Measurements from ENCODE around the gene KBTBD2.
"Not testable (repeated sequence)": the region's sequence is repeated elsewhere in the genome, so short reads cannot be mapped to it uniquely, and the experiment has no call there.

KBTBD2 gene

DNA sequence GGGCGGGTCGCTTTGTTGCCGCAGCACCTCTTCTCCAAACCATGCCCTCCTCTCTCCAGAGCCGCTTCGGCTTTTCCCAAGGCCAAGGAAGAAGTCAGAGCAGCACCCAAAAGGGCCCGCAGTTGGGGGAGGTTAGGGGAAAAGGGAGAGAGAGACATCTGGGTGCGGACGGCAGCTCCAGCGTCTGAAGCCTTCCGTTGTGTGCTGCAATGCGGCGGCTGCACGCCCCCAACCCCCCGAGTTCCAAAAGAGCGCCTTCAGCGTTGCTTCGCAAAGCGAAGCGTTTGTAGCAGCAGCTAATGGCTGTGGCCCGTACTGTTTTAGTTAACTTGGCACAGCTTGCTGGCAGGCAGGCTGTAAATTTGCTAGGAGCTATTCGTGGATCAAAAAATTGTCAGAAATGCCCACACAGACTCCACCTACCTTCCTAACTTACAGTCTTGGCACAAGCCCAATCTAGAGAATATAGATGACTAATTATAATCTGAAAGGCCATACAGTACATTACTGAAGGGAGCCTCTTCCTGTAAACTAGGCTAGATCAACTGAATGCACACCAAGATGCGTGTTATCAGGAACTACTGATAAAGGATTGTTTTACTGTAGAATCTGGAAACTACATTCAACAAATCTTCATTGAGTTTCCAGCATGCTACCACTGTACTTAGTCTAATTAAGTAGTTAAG lies 1.1 kb upstream of the KBTBD2 start:
- FAIRE-seq = no peak

DNA sequence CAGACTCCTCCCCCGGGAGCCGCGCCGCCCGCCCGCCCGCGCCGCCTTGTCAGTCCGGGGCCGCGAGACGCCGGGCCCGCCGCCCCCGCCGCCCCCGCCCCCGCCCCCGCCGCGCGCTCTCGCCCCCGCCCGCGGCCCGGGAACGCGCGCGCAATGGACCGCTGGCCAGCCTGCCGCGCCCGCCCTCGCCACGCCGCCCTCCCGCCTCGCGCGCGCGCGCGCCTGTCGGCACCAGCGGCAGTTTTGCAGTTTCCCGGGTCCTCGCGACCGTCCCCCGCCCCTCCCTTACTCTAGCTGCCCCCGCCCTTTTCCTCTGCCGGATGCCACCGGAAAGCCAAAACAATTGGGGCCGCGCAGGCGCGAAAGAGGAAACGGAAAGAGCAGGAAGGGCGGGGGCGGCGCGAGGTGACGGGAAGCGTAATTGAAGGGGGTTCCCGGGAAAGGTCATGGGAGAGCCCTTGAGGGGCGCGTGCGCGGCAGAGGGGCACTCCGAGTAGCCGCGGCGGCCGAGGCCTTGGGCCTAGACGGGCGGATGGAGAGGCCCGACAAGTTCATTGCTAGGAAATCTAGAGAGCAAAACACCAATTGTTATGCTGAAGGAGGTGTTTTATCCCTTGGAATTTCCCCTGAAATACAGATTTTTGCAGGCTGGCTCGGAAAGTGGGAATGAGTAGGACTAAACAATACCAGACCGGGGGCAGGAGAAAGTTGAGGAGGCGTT lies 400 bp upstream of the KBTBD2 start:
- FAIRE-seq = no peak

- no peak for FAIRE-seq
Observed at GRCh38 chr7:32890793-32891042, 842 bp downstream of the KBTBD2 start.

DNA sequence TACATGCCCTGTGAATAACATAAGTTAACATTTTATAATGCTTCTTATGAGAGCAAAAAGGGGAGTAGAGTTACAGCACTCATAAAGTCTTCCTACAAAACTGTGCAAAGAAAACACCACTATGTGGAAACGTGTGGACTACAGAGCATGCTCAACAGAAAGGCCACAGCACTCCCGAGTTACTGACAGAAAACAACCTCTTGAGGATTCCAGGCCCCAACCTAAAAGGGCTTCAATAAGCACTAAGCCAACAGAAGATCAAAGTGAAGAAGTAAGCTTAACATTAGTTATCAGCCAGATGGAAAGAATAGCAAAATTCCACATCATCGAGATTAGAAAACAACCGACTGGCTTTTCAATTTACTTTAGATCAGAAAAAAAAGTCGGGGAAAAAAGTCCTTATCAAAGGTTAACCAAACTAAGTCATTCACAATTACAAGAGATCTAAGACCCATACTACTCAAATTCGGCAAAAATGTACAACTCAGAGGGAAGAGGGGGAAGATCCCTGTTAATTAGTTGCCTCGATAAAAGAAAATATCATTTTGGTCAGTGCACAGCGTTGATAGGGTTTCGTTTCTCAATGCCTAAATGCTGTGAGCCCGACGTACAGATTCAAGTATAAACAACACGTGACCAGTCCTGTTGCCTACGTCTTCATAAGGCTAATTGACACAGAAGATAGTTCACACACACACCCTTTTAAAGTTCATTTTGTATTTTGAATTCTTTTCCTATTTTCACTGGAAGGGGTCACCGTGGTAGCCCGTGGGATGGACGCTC lies 1.4 kb downstream of the KBTBD2 start:
- FAIRE-seq = no peak

- FAIRE-seq = no peak
Observed at GRCh38 chr7:32888505-32888904, 3.1 kb downstream of the KBTBD2 start.

GRCh38 chr7:32887395-32887794 lies 4.2 kb downstream of the KBTBD2 start:
- FAIRE-seq = no peak

DNA sequence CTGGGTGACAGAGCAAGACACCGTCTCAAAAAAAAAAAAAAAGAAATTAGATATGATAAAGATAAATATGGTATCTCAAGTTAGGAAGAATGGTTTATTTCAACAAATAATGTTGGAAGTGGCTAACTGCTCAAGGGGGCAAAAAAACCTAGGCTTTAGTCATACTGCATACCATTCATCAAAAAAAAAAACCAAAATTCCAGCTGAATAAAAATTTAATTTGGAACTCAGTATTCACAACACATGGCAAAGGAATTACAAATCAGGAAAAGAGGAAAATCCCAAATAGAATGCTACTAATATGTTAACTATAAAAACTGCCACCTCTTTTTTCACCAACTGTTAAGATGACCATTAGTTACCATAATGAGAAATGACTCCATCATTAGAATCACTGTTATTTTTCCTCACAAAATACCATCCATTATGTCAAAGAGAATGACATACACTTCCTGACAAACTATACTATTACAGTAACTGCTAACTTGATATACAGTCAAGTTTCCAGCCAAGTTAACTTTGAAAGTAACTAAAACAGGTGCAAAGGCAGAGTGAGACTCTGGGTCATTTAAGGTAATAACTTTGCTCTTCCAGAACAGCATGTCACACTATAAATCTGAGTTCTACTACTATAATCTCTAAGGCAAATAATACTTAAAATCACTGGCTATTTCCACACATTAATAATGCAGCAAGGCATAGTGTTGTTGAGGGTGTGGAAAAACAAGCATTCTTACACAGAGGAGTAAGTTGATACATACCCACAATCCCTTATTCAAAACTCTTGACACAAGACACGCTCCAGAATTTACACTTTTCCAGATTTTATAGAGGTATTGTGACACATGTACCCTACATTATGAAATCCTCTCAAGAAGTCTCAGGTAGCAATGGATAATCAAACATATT lies 10.2 kb downstream of the KBTBD2 start:
- FAIRE-seq = no peak

DNA sequence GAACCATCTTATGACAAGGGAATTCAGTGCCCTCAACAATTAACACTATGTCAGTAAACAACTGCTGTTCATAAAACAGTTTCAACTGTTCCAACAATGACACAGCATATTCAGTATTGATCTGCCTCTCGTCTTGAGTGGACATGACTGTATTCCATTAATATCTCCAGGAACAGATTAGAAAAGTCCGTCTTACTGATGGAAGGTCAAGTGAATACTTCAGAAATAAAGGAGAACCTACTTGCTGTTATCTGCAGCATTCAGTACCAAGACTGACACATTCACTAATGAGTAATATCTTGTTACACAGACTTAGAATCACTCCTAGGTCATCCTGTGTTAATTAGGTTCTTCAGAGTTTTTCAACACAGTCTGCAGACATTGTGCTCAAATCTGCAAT lies 12.1 kb downstream of the KBTBD2 start:
- FAIRE-seq = no peak

DNA sequence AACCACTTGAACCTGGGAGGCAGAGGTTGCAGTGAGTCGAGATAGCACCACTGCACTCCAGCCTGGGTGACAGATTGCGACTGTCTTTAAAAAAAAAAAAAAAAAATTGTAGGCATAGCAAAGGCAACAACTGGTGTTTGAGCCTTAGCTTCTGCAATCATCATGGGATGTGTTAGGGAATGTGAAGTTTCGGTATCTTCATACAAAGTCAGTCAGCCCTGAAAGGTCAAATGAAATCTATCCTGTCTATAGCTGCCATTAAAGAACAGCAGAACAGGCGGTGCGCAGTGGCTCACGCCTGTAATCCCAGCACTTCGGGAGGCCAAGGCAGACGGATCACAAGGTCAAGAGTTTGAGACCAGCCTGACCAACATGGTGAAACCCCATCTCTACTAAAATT lies 13.5 kb downstream of the KBTBD2 start:
- not testable (repeated sequence) for FAIRE-seq

- FAIRE-seq = no peak
Observed at GRCh38 chr7:32872421-32872820, 19.1 kb downstream of the KBTBD2 start.

DNA sequence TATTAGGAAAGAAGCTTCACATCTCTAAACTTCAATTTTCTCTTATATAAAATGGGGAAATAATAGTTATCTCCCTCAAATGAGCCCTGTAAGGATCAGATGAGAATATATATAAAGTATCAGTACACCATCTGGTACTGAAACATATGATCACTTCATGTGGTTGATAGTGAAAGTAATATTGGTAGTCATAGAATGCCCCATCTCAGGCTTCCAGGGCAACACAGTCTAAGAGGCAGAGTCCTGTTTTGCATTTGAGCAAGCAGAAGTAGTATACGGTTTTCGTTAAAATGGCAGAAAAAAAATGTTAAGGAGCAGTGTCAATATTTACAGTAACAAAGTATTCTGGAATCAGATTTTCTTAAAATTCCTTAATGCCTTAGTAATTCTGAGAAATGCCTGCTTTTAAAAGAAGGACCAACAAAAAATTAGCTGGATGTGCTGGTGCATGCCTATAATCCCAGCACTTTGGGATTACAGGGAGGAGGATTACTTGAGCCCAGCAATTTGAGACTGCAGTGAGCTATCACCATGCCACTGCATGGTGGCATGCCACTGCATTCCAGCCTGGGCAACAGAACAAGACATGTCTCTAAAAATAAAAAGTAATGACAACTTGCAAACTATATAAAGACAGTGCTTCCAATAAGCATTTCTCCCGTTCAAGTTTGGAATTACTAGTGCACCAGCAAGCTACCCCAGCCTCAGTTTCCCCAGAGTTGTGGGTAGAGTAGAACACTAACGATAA lies 19.8 kb downstream of the KBTBD2 start:
- no peak for FAIRE-seq

DNA sequence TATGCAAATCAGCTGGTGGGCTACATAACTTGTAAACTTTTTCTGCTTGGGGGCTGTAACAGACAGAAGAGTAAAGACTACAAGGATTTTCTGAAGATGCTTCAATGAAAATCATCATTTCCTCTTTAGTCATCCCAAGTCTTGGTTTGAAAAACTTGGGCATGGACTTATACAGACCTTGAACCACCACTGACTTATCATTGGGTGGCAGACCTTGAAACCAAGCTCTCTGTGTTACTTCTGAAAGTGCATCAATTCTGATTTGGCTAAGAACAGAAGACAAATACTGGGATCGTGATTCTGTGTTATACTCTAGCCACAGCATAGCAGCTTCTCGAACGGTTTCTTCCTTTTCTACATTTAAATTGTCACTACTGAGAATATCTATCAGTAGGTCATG lies 21.3 kb downstream of the KBTBD2 start:
- no peak for FAIRE-seq

DNA sequence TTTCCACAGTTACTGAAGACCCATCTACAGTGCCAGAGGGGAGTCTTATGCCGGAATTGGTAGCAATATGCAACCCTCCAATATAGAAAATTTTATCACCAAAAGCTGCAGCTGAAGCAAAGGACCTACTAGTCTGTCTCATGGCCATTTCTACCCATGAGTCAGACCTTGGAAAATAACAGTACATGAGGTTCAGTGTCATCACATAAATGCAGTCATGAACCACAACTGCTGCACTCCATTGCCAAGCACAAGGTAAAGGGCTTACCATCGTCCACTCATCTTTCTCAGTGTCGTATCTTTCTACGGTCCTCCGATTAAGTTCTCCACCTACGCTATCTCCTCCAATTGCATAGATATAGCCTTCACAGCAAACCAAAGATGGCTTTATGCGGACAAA lies 21.8 kb downstream of the KBTBD2 start:
- FAIRE-seq = no peak

DNA sequence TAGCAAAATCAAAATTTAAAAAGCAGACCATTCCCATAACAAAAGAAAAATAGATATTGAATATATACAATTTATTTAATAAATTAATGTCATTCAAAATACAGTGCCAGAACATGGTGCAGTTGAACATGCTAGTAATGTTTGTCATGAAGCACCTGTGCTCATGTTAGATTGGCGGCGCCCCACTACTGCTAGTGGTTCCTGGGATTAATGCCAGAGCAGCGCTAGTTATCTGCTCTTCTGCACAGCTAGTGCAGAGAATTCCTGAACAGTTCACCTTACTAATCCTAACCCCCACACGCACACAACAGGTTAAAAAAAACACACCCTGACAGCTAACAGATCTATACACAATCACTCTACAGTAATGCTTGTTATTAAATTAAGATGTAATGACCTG lies 23.4 kb downstream of the KBTBD2 start:
- no peak for FAIRE-seq

GRCh38 chr7:32865448-32866030 lies 26.0 kb downstream of the KBTBD2 start:
- FAIRE-seq = no peak

GRCh38 chr7:32863872-32864271 lies 27.7 kb downstream of the KBTBD2 start:
- not testable (repeated sequence) for FAIRE-seq

DNA sequence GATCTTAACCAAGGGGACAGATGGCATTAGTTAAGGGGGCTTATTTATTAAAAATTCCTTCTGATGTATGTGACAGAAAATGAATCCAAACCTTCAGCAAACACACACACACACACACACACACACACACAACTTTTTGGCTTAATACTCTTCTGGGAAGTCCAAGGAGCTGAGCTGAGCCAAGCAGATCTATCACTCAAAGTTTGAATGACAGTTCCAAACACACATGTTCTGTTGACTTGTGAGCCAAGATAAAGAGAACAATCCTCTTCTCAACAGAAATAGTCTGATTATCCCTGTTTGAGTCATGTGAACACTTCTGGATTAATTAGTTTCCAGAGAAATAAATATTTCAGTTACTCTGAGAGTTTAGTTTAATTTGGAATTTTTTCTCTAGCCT lies 31.5 kb downstream of the KBTBD2 start:
- no peak for FAIRE-seq

DNA sequence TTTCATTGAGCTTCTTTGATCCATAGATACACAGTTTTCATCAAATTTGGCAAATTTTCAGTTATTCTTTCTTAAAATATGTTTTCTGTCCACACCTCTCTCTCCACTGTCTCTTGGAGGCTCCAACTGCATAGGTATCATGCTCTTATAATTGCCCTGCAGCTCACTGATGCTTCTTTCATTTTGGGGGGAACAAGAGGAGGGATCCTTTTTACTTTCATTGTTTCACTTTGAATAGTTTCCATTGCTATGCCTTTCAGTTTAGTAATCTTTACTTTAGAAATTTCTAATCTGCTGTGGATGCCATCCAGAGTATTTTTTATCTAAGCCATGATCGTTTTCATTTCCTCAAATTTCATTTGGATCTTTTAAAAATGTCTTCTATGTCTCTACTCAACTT lies 32.9 kb downstream of the KBTBD2 start:
- no peak for FAIRE-seq

DNA sequence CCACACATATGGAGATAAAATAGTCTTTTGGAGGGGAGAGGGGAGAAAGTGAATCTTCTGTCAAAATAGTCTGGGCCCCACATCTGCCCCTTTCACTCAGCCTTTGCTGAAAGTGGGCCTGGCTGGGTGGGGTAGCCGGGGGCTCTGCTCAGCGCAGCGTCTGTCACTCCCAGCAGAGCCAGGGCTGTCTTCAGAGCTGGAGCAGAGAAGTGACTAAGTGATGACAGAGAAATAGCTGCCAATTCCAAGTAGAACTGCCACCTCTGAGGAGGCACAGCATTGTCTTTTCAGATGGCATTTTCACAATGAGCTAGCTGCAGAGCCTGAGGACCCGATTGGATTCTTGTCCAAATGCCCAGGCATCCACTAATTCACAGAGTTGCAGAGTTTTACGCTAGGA lies 34.5 kb downstream of the KBTBD2 start:
- not testable (repeated sequence) for FAIRE-seq

GRCh38 chr7:32855837-32856775 lies 35.5 kb downstream of the KBTBD2 start:
- FAIRE-seq = not testable (repeated sequence)

GRCh38 chr7:32850654-32851053 lies 40.9 kb downstream of the KBTBD2 start:
- FAIRE-seq = not testable (repeated sequence)
